Lower leg skin (tissue), 3 donors: Measurements from ENCODE around the gene CHD5.

Source experiments
- POLR2A ChIP-seq, 2 donors: fragments of 450-650 bp; IDR thresholded peaks; one replicate each; pipeline ENCODE4 v1.6.1; 2016 to 2017; ENCODE audit warnings: antibody characterized with exemption in 2 of 2, mild to moderate bottlenecking in 1 of 2, moderate library complexity in 1 of 2
- TF ChIP-seq, protein P1 (sequence below), 3 donors: fragments of 450-650 bp; IDR thresholded peaks; one replicate each; pipeline ENCODE4 v1.5.1; 2016; ENCODE audit warnings: antibody characterized with exemption in 3 of 3, mild to moderate bottlenecking in 3 of 3, moderate library complexity in 2 of 3

DNA sequence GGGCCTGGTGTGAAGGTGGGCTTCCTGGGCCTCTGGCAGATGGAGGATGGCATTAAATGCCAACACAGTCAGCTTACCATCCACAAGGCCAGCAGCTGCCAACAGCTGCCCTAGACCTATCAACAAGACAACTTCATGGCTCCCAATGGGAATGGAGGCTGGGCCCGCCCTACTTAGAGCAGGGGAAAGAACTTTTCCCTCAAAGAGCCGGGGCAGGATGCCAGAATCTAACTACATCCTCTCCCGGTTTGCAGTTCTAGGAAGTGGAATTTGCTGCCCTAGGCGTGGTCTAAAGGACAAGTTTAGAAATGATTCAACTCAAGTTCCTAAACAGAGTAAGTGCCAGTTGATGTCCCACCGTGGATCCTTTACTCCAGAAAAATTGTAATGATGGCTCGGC, 42.5 kb upstream of the CHD5 start:
- TF ChIP-seq, protein P1, sequence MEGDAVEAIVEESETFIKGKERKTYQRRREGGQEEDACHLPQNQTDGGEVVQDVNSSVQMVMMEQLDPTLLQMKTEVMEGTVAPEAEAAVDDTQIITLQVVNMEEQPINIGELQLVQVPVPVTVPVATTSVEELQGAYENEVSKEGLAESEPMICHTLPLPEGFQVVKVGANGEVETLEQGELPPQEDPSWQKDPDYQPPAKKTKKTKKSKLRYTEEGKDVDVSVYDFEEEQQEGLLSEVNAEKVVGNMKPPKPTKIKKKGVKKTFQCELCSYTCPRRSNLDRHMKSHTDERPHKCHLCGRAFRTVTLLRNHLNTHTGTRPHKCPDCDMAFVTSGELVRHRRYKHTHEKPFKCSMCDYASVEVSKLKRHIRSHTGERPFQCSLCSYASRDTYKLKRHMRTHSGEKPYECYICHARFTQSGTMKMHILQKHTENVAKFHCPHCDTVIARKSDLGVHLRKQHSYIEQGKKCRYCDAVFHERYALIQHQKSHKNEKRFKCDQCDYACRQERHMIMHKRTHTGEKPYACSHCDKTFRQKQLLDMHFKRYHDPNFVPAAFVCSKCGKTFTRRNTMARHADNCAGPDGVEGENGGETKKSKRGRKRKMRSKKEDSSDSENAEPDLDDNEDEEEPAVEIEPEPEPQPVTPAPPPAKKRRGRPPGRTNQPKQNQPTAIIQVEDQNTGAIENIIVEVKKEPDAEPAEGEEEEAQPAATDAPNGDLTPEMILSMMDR (IDR thresholded peaks at IDR 0.05) = no peak
- TF ChIP-seq POLR2A (IDR thresholded peaks at IDR 0.05) = no peak
